Measurements from ENCODE around the gene ZCCHC24.
"Not testable (repeated sequence)": the region's sequence is repeated elsewhere in the genome, so short reads cannot be mapped to it uniquely, and the experiment has no call there.

ZCCHC24 gene

DNA sequence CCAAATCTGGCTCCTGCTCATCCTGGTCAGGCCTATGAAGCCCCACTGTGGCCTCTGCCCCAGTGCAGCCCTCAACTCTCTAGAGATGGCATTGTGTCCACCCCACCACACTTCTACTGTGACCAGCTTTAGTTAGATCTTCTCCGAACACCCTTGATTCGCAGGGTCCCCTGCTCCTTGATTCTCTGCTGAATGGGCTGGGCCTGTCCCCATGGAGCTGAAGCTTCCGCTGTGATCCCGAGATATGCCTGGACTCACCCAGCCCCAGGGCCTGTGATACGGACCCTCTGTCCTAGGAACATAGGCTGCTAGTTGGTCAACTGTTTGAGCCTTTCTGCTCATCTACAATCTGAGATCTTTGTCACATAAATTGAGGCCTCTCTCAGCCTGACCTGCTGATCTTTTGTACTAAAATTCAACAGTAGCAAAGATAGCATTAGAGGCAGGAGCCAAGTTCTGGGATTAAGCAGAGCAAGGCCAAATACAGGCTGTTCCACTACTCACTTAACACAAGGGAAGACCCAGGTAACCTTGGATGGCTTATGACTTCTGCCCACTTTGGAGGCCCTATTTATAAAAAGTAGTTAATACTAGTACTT is 104.7 kb downstream of the ZCCHC24 start:
- DNase-seq: no peak

GRCh38 chr10:79339266-79339665 is 106.2 kb downstream of the ZCCHC24 start:
- DNase-seq: no peak

- DNase-seq: not testable (repeated sequence)
These were observed 107.5 kb downstream of the ZCCHC24 start for GRCh38 chr10:79337783-79338469.

- no peak for DNase-seq
These were observed 108.7 kb downstream of the ZCCHC24 start for GRCh38 chr10:79336739-79337138.

GRCh38 chr10:79336276-79336675 is 109.1 kb downstream of the ZCCHC24 start:
- DNase-seq: no peak

GRCh38 chr10:79335470-79336235 is 109.8 kb downstream of the ZCCHC24 start:
- DNase-seq: no peak

GRCh38 chr10:79335094-79335469 is 110.3 kb downstream of the ZCCHC24 start:
- DNase-seq: no peak

GRCh38 chr10:79334573-79334972 is 110.9 kb downstream of the ZCCHC24 start:
- DNase-seq: no peak

DNA sequence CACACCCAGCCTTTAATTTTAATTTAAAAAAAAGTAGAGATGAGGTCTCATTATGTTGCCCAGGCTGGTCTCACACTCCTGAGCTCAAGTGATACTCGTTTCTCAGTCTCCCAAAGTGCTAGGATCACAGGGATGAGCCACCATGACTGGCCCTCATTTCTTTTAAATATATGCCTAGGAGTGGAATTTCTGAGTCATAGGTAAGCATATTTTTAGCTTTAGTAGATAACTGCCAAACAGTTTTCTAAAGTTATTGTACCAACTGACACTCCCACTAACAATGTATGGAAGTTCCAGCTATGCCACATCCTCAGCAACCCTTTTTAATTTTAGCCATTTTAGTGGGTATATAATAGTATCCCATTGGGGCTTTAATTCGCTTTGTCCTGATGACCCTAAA is 111.9 kb downstream of the ZCCHC24 start:
- DNase-seq: no peak

- not testable (repeated sequence) for DNase-seq
These were observed 112.7 kb downstream of the ZCCHC24 start for GRCh38 chr10:79332610-79333315.

All from GF-D8 (cell line).